Smooth muscle cell of the brain vasculature (primary cell): ENCODE results near the gene ATP5F1E.
"Not testable (repeated sequence)": the region's sequence is repeated elsewhere in the genome, so short reads cannot be mapped to it uniquely, and the experiment has no call there.

ENCODE experiments used
- DNase-seq: peaks from one replicate; pipeline ENCODE4 v3.0.0-alpha.2; 2012; ENCODE audit warnings: low read depth, low spot score

ATP5F1E gene

DNA sequence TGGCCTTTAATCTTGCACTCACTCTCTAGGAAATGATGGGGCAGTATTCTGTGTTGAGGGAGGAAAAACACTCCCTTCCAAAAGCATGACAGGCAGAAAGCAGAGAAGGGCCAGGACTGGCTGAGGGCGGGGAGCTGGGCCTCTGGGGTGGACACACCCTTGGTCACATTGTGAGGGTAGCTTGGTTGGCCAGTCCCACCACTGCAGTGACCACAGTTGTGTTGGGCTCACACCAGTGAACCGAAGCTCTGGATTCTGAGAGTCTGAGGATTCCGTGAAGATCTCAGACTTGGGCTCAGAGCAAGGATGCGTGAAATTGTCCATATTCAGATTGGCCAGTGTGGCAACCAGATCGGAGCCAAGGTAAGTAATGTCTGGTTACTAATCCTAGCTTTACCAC, 12.9 kb downstream of the ATP5F1E start, which contains the start of gene TUBB1:
Gene TUBB1, plus strand, starts transcription at position 213 of the 400 bp plus-strand sequence. Its CDS starts 94 bp downstream, at position 307.
- DNase-seq: no peak

DNA sequence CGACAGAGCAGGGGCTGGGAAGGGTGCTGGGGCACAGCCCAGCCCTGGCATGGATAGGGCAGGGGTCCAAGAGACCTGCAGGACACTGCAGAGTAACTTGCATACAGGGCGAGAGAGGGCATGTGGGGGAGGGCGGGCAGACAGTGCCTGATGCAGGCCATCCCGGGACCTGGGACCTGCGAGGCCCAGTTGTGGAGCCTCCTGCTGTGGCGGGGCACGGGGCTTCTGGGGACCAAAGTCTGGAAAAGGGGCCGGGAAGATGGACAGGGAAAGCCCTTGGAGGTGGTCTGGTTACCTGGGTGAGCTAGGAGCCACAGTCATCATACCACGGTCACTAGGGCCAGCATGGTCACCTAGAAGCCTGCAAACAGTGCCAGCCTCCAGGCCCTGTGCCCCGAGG, 13.3 kb downstream of the ATP5F1E start:
- DNase-seq: no peak

DNA sequence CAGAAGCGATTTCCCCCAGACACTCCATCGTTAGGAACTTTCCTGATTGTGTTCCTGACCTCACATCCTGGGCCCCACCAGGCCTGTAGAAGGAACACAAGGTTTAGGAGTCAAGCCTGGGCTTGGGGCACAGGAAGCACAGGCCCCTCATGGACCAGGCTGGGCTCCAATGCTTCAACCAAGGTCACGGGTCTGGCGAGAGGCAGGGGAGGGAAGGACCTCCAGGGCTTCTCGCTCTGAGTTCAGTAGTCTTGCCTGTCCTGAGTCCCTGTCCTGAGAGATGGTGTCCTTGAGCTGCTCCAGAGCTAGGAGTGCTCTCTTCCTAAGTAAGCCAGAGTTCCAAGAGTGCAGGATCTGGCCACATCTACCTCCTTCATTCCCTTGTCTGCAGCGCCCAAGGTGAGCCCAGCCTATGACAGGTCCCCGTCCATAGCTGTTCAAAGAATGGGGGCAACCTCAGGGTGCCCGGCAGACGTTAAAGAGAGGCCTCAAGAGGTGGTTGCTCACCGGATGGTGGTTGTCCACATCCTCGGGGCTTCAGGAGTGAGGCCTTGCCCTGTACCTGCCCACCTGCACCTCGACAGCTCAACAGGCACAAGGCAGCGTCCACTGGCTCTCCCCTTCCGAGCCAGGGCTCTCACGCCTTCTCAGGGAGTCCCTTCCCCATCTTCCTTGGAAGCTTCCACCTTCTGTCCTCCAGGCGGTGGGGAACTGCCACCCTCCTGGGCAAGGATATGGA, 14.5 kb downstream of the ATP5F1E start:
- DNase-seq: no peak

DNA sequence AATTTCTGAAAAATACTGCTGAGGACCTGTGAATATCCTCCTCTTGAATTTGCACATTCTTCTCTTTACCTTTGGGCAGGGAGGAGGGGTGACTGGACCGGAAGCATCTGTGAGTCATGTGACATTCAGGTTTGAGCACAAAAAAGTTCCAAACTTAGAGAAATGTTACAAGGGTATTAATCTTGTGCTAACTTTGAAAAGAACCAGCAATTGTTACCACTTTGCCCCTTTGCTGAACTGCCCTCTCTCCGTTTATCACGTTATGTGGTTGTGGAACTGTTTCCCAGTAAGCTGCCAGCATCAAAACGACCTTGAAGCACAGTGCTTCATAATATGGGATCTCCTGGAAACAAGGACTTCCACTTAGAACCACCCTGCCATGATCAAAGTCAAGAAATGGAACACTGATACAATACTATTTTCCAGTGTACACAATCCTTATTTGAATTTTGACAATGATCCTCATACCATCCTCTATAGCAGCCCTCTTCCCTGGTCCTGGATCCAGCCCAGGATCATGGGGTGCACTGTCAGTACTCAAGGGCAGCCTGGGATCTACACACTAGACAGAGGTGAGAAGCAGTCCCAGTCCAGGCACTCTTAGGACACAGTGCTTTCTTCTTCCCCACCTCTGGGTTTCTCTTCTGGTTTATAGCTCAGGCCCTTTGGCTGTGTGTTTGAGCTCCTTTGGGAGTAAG, 15.2 kb downstream of the ATP5F1E start:
- DNase-seq: no peak

- DNase-seq: no peak
These were observed 16.1 kb downstream of the ATP5F1E start for GRCh38 chr20:59015812-59016711.

DNA sequence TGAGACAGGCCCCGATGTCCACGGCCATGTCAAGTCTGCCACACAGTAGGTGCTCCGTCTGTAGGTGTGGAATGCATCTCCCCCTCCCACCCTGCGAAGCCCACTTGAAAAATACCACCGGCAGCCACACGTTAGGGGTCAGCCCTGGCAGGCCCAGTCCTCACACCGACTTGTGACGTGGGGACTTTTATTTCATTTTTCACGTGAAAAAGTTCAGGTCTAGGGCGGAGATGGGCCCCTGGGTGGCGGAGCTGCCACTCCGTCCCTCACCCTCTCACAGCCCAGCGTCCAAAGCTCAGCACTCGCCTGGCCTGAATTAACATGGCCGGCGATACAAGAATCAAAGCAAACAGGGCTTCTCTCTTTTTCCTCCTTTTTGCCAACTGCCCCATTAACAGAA, 16.7 kb downstream of the ATP5F1E start:
- no peak for DNase-seq

GRCh38 chr20:59014680-59015389, 17.3 kb downstream of the ATP5F1E start:
- DNase-seq: no peak

GRCh38 chr20:59013959-59014608, 18.1 kb downstream of the ATP5F1E start:
- no peak for DNase-seq

DNA sequence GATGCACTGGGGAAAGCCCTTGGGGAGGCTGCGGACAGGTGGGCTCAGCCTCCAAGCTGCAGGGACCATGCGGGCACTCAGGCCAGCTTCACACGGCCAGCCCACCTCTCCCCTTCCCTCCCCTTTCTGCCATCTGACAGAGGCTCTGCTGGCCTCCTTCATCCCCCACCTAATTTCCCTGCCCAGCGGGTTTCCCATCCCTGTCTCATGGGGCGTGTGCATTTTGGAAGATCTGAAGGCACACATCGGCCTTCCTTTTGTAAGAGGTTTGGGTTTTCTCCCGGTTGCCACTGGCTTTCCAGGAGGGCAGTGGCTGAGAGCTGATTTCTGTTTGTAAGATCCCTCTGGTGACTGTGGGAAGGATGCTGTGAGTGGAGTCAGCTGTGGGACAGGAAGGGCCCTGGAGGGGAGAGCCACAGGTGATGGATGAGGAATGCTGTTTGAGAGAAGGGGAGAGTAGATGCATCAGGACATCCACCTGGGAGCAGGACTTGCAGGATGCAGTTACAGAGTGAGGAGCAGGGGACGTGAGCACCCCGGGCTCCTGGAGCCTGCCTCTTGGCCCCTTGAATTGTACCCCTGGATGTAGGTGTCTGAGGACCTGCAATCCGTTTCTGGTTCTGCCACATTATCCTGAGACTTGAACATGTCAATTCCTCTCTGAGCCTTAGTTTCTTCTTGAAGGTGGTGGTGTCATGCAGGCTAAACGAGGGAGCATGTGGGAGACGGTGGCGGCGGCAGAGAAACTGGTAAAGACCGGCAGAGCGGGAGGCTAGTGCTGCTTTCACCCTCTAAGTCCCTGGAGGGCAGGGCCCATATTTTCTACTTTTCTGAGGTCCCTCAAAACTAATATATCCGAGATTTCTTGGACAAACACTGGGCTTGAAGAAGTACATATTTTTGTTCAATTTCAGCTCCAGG, 18.8 kb downstream of the ATP5F1E start:
- no peak for DNase-seq

- not testable (repeated sequence) for DNase-seq
These were observed 20.3 kb downstream of the ATP5F1E start for GRCh38 chr20:59011874-59012157.

DNA sequence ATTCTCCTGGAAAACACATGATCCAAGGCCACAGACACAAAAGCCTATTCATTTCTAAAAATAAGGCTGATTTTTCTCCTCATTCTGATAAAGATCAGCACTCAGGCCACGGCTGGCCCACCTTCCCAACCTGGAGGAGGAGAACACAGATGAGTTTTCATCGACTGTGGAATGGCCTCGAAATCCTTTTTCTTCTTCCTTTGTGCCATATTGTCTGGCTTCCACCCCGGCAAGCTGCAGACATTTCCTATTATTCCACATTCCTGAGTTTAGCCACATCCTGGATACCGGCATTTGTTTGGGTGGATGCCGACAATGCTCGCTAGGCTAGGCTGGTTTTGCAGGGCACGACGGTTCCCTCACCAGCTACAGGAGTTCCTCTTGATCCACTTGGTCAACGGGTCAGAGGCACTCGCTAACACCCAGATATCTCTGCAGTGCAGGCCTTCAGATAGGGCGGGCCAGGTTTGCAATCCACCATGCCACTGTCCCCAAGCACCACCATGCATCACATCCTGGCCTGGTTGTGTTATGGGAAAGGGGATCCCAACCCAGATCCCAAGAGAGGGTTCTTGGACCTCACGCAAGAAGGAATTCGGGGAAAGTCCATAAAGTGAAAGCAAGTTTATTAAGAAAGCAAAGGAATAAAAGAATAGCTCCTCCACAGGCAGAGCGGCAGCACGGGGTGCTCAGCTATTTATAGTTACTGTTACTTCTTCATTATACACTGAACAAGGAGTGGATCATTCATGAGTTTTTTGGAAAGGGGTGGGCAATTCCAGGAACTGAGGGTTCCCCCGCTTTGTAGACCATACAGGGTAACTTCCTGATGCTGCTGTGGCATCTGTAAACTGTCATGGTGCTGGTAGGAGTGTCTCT, 20.9 kb downstream of the ATP5F1E start:
- DNase-seq: peak; percentile 21

DNA sequence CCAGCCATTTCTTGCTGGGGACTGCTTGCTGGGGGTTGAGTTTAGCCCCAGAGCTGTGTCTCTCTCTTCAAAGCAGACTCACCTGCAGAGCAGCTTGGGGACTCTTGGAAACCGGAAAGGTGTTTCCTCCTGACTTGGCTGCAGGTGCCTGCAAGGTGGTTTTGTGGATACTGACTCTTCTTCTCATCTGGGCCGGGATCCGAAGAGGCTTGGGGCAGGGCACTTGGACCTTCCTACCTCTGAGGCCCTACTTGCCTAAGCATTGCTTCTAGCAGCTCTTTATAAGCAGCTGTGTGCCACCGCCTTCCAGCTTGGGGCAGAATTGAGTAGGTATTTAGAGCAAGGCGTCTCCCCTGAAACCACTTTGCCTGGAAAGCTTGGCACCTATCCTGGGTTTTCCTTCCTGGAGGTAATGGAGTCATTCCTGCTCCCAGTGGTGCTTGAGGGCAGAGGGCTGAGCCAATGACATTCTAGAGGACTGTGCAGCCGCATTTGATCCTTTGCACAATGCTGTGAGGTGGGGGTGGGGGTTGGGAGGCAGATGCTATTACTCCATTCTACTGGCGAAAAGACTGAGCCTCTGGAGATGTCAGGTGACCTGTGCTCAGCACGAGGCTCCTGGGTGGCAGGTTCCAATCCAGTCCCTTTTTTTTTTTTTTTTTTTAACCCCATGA, 21.7 kb downstream of the ATP5F1E start:
- no peak for DNase-seq

DNA sequence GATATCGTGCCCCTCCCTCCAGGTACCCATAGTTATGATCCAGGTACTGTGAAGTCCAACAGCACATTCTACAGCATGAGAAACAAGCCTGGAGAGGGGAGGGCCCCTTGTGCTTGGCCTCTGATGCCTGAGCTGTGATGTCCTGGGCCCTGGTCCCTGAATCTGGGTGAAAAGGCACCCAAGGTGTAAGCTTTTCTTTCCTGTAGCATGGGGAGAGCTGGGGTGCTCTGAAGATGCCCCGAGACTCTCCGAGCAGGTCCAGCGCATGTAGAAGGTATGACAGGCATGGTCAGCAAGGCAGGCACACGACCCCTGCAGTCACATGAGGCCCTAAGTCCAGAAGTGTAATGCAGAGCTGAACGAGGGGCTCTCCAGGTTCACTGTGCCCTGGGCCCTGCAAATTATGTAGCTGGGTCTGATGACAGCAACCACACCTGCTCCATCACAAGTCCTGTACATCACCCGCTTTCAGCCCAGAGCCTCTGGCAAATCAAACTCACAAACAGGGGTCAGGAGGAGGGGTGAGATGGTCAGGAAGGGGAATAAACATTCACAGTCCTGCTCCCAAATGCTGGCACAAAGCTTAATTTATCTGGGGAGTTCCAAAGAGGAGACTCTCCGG, 23.3 kb downstream of the ATP5F1E start:
- DNase-seq: no peak

DNA sequence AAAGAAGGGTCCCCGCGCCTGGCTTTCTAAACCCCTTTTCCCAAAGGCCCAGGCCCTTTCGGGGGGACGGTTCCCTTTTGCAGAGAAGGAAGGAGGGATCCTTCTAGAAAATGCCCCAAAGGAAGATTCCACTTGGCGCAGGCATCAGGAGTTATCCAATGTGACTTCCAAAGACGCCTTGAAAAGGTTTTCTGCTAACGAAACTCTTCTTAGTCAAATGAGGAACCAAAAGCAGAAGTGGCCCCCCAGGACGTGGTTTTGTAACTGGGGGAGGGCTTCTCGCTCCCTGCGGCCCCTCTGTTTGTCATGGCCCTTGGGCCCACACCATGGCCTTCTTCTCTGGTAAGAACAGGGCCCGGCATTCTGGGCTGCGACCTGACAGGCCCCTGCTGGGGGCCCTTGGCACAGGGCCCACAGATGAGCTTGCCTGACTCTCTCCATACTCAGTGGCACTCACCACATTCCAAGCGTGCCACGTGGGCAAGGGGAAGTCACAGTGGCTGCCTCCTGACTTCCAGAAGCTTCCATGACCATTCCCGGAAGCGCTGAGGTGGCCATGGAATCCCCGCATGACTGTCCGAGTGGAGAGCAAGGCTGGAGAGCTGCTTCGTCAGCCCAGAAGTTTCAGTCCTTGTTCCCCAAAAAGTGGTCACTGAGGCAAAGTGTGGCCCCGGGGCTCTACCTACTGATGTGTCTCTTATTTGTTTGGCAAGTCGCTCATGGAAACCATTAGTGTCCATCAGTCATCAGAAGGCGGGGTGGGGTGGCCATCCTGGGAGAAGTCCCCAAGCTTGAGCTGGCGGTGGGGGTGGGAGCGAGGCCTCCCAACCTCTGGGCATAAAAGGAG, 24.2 kb downstream of the ATP5F1E start:
- no peak for DNase-seq

DNA sequence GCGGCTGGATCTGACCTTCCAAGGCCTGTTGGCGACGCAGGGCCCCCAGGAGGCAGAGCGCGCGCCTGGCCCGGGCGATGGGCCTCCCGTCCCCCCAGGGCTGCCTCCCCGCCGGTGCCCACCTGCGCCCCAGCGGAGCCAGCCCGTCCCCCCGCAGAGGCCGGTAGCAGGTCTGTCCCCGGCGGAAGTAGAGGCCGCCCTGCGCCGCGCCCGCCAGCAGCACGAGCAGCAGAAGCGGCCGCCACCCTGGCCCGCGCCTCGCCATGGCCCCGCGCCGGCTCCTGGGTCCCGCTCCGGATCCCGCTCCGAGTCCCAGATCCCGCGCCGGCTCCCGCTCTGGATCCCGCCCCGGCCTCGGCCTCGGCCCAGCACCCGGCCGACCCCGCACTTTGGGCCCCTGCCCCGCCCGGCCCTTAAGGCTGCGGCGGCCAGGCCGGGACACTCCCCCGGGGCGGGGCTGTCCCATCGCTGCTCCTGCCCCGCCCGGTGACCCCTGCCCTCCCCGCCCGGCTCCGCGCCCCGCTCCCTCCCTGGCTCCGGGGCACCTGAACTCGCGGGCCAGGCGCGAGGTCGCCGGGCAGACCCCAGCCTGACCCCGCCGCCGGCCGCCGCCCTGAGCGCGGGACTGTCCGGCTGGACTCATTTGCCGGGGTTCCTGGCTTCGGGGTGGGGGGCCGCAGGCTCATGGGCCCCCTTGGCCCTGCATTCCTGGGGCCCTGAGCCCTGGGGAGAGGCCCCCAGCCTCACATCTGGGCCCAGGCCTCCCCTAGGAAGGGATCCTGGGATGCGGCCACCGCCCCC, 25.1 kb downstream of the ATP5F1E start, which contains the start of gene CTSZ:
Gene CTSZ, minus strand, starts transcription at position 391 of the 801 bp plus-strand sequence. Its CDS starts 126 bp downstream, at position 265.
- no peak for DNase-seq
